H1 (cell line): ENCODE measurements around the gene CP. TPM values are rescaled to one million over a fixed set of nuclear protein-coding genes. Genes with fewer than 3 reads are reported as not detected.

Source experiments
- CTCF ChIA-PET: fragments of 300-600 bp; sonication (Branson Sonifier 250); formaldehyde crosslinking; loops from one replicate; lab custom pipeline; 2021; ENCODE audit not compliant: partially characterized antibody; lab: Charles Lee
- POLR2A ChIA-PET: fragments of 300-600 bp; sonication (Branson Sonifier 250); formaldehyde crosslinking; loops from one replicate; lab custom pipeline; 2021; ENCODE audit warnings: inconsistent platforms; ENCODE audit not compliant: partially characterized antibody; lab: Charles Lee
- DNase-seq, 2 experiments: peaks; one replicate each; pipeline versions ENCODE4 v3.0.0 to v3.0.0-alpha.2; 2010 to 2022; ENCODE audit warnings: low spot score in 2 of 2, low read depth in 1 of 2, mixed read lengths in 1 of 2
- FAIRE-seq: peaks from 2 replicates; lab custom pipeline; 2011; peaks lifted over from hg19 to GRCh38; lab: Jason Lieb, UNC
- H2AFZ ChIP-seq: 2 replicates; pipeline ENCODE4 v1.8.1; 2012; ENCODE audit warnings: low read length, inconsistent platforms
- H2AK5ac ChIP-seq: 2 replicates; pipeline ENCODE4 v1.6.1; 2013; ENCODE audit warnings: low read depth, low read length
- H2BK120ac ChIP-seq: replicated peaks from 2 replicates; pipeline ENCODE3; 2013; ENCODE audit warnings: low read depth, low read length, inconsistent platforms
- H2BK12ac ChIP-seq: 2 replicates; pipeline ENCODE4 v1.6.1; 2013; ENCODE audit warnings: low read depth, low read length
- H2BK15ac ChIP-seq: 2 replicates; pipeline ENCODE4 v1.6.1; 2013; ENCODE audit warnings: low read length
- H2BK20ac ChIP-seq: 2 replicates; pipeline ENCODE4 v1.6.1; 2013; ENCODE audit warnings: low read length
- H2BK5ac ChIP-seq: 2 replicates; pipeline ENCODE4 v1.6.1; 2013; ENCODE audit warnings: low read depth, low read length
- H3K14ac ChIP-seq: 2 replicates; pipeline ENCODE4 v1.6.1; 2013; ENCODE audit warnings: inconsistent platforms; ENCODE audit not compliant: insufficient read length
- H3K18ac ChIP-seq: 2 replicates; pipeline ENCODE4 v1.6.1; 2013; ENCODE audit warnings: low read length; ENCODE audit errors: extremely low read depth
- H3K23ac ChIP-seq: 2 replicates; pipeline ENCODE4 v1.6.1; 2013; ENCODE audit warnings: inconsistent platforms; ENCODE audit not compliant: insufficient read length
- H3K23me2 ChIP-seq: 2 replicates; pipeline ENCODE4 v1.6.1; 2013; ENCODE audit warnings: low read depth, low read length
- H3K27ac ChIP-seq: 2 replicates; pipeline ENCODE4 v1.6.1; 2011; ENCODE audit warnings: low read depth, low read length, inconsistent platforms
- H3K27me3 ChIP-seq, 4 experiments: replicated peaks in 1 of 4; 1 replicate in 1 of 4; 2 replicates in 3 of 4; pipeline versions ENCODE4 v1.6.1 to v1.8.1; 2011 to 2013; ENCODE audit warnings: low read length in 3 of 4, mild to moderate bottlenecking in 3 of 4, inconsistent platforms in 2 of 4, mixed read lengths in 2 of 4, moderate library complexity in 1 of 4; ENCODE audit not compliant: control insufficient read depth in 3 of 4, insufficient read depth in 3 of 4; ENCODE audit errors: extremely low read depth in 1 of 4
- H3K36me3 ChIP-seq, 4 experiments: 2 replicates each; pipeline versions ENCODE4 v1.6.1 to v1.8.1; 2011 to 2013; ENCODE audit warnings: mild to moderate bottlenecking in 4 of 4, low read length in 3 of 4, moderate library complexity in 2 of 4, control low read depth in 1 of 4, inconsistent platforms in 1 of 4; ENCODE audit not compliant: insufficient read depth in 4 of 4, control insufficient read depth in 2 of 4
- H3K4ac ChIP-seq: replicated peaks from 2 replicates; pipeline ENCODE3; 2013; ENCODE audit warnings: low read length, low read depth, mixed read lengths, inconsistent platforms; ENCODE audit not compliant: insufficient read length
- H3K4me1 ChIP-seq, 4 experiments: replicated peaks in 1 of 4; 1 replicate in 1 of 4; 2 replicates in 3 of 4; pipeline versions ENCODE4 v1.6.1 to v1.8.1; 2011 to 2013; ENCODE audit warnings: low read length in 3 of 4, inconsistent platforms in 2 of 4, mixed read lengths in 1 of 4; ENCODE audit not compliant: insufficient read depth in 4 of 4, control insufficient read depth in 3 of 4
- H3K4me2 ChIP-seq, 2 experiments: 2 replicates each; pipeline versions ENCODE4 v1.6.1 to v1.8.1; 2011 to 2013; ENCODE audit warnings: low read depth in 2 of 2, low read length in 2 of 2, control low read depth in 1 of 2, inconsistent platforms in 1 of 2, mild to moderate bottlenecking in 1 of 2; ENCODE audit not compliant: insufficient read depth in 1 of 2
- H3K4me3 ChIP-seq, 4 experiments: fragments of 200-600, 300-600 bp in 1 of 4; sonication (generic), shearing (Covaris generic), sonication (Bioruptor Twin) in 1 of 4; 2 replicates each; pipeline versions ENCODE4 v1.5.1 to v1.8.1; 2011 to 2016; ENCODE audit warnings: low read length in 4 of 4, low read depth in 3 of 4, control low read depth in 2 of 4, inconsistent platforms in 2 of 4, mild to moderate bottlenecking in 2 of 4, mixed read lengths in 1 of 4, moderate library complexity in 1 of 4; ENCODE audit not compliant: insufficient read depth in 2 of 4; ENCODE audit errors: extremely low read depth in 1 of 4
- H3K56ac ChIP-seq: replicated peaks from 2 replicates; pipeline ENCODE3; 2013; ENCODE audit warnings: low read depth, mild to moderate bottlenecking, mixed read lengths, low read length, inconsistent platforms; ENCODE audit not compliant: insufficient read length
- H3K79me1 ChIP-seq: 2 replicates; pipeline ENCODE4 v1.6.1; 2013; ENCODE audit warnings: low read depth, low read length, control low read depth
- H3K79me2 ChIP-seq, 2 experiments: 2 replicates each; pipeline versions ENCODE4 v1.6.1 to v1.8.1; 2012 to 2013; ENCODE audit warnings: low read length in 2 of 2, mild to moderate bottlenecking in 2 of 2, inconsistent platforms in 1 of 2; ENCODE audit not compliant: insufficient read depth in 2 of 2, control insufficient read depth in 1 of 2
- H3K9ac ChIP-seq, 4 experiments: replicated peaks in 1 of 4; 1 replicate in 1 of 4; 2 replicates in 3 of 4; pipeline versions ENCODE4 v1.6.1 to v1.8.1; 2011 to 2013; ENCODE audit warnings: low read depth in 3 of 4, low read length in 3 of 4, control low read depth in 2 of 4, mild to moderate bottlenecking in 2 of 4, moderate library complexity in 2 of 4, inconsistent platforms in 1 of 4; ENCODE audit errors: extremely low read depth in 1 of 4
- H3K9me3 ChIP-seq, 2 experiments: 2 replicates each; pipeline versions ENCODE4 v1.6.1 to v1.8.1; 2012 to 2013; ENCODE audit warnings: mild to moderate bottlenecking in 2 of 2, moderate library complexity in 2 of 2, control low read depth in 1 of 2, inconsistent platforms in 1 of 2, low read depth in 1 of 2, low read length in 1 of 2, mixed read lengths in 1 of 2; ENCODE audit not compliant: insufficient read depth in 2 of 2
- H4K20me1 ChIP-seq, 2 experiments: replicated peaks in 1 of 2; 2 replicates each; pipeline versions ENCODE3 to v1.8.1; 2011 to 2013; ENCODE audit warnings: inconsistent platforms in 2 of 2, low read length in 2 of 2, mild to moderate bottlenecking in 1 of 2; ENCODE audit not compliant: insufficient read depth in 2 of 2, control insufficient read depth in 1 of 2
- H4K5ac ChIP-seq: 2 replicates; pipeline ENCODE4 v1.6.1; 2013; ENCODE audit warnings: low read length, low read depth, mixed read lengths, inconsistent platforms; ENCODE audit not compliant: insufficient read length
- H4K8ac ChIP-seq: 2 replicates; pipeline ENCODE4 v1.8.0; 2013; ENCODE audit warnings: mild to moderate bottlenecking, moderate library complexity, low read length, inconsistent platforms; ENCODE audit not compliant: insufficient read depth; ENCODE audit errors: extremely low read depth
- H4K91ac ChIP-seq: replicated peaks from 2 replicates; pipeline ENCODE3; 2013; ENCODE audit warnings: low read length, mixed read lengths, inconsistent platforms; ENCODE audit not compliant: insufficient read length
- BRCA1 ChIP-seq: IDR thresholded peaks from 2 replicates; pipeline ENCODE4 v1.6.1; 2012; ENCODE audit warnings: low read depth, low read length, improper control_type of control experiment
- CEBPB ChIP-seq: IDR thresholded peaks from 2 replicates; pipeline ENCODE4 v1.6.1; 2012; ENCODE audit warnings: low read depth, low read length
- CHD2 ChIP-seq: IDR thresholded peaks from 2 replicates; pipeline ENCODE4 v1.6.1; 2012; ENCODE audit warnings: low read length, improper control_type of control experiment
- KDM1A ChIP-seq: fragments of 200-600, 300-600 bp; sonication (generic); IDR thresholded peaks from 2 replicates; pipeline ENCODE4 v1.7.1; 2016; ENCODE audit warnings: mild to moderate bottlenecking, low read length, borderline replicate concordance
- KDM5A ChIP-seq: fragments of 200-600 bp; IDR thresholded peaks from 2 replicates; pipeline ENCODE4 v1.7.1; 2012; ENCODE audit warnings: mild to moderate bottlenecking, low read length, inconsistent platforms, mixed read lengths
- MAFK ChIP-seq: IDR thresholded peaks from 2 replicates; pipeline ENCODE4 v1.6.1; 2012; ENCODE audit warnings: low read depth, mild to moderate bottlenecking, improper control_type of control experiment, low read length
- POU5F1 ChIP-seq: IDR thresholded peaks from 2 replicates; pipeline ENCODE4 v1.6.1; 2011; ENCODE audit warnings: low read depth, mild to moderate bottlenecking, low read length, moderate library complexity
- RXRA ChIP-seq: IDR thresholded peaks from 2 replicates; pipeline ENCODE4 v1.6.1; 2011; ENCODE audit warnings: low read depth, mild to moderate bottlenecking, low read length, moderate library complexity; ENCODE audit not compliant: insufficient read depth
- SIRT6 ChIP-seq: IDR thresholded peaks from one replicate; pipeline ENCODE4 v1.7.1; 2012; ENCODE audit warnings: low read length, inconsistent platforms
- TAF7 ChIP-seq: optimal IDR thresholded peaks from 2 replicates; pipeline ENCODE3; 2011; ENCODE audit warnings: low read depth, mild to moderate bottlenecking, inconsistent platforms, low read length, moderate library complexity, borderline replicate concordance
- TEAD4 ChIP-seq: IDR thresholded peaks from 2 replicates; pipeline ENCODE4 v1.6.1; 2012; ENCODE audit warnings: low read depth, low read length, inconsistent platforms, mixed read lengths
- ZNF274 ChIP-seq: IDR thresholded peaks from 2 replicates; pipeline ENCODE4 v1.7.0; 2012; ENCODE audit warnings: low read length, borderline replicate concordance; ENCODE audit errors: extremely low read depth
- WGBS, 2 experiments: shearing (Covaris generic) in 1 of 2; methylation state at CpG; one replicate each; pipeline versions ENCODE4 v1.1.6 to v1.1.7; 2013 to 2015; ENCODE audit warnings: low lambda C conversion rate in 2 of 2, mixed read lengths in 2 of 2, inconsistent platforms in 1 of 2, low coverage in 1 of 2, missing lambda C conversion rate in 1 of 2; ENCODE audit not compliant: insufficient replicate concordance in 2 of 2, insufficient coverage in 1 of 2, insufficient read length in 1 of 2; ENCODE audit errors: extremely low coverage in 1 of 2, missing lambda C conversion rate in 1 of 2; 5-methylcytosine and 5-hydroxymethylcytosine counted together
- polyA plus RNA-seq, 7 experiments: library from polyadenylated mRNA; depleted of rRNA in 3 of 7; stranded (reverse) in 5 of 7; unstranded in 2 of 7; fragments of >200 nt in 5 of 7; fragments of 200-250 nt in 2 of 7; gene quantifications; 1 replicate in 5 of 7; 2 replicates in 1 of 7; 4 replicates in 1 of 7; pipeline versions ENCODE4 v1.2.1 to v1.2.3, GENCODE V29; 2011 to 2013; ENCODE audit warnings: missing spikeins in 2 of 7, mixed read lengths in 2 of 7
- total RNA-seq: library from RNA; stranded (reverse); fragmentation: NEBNext Ultra II Directional; extraction: Animal tissue kit (Norgen Biotek cat#: 25700); gene quantifications from 2 replicates; pipeline ENCODE4 v1.2.1, GENCODE V29; 2021

CP gene
- total and polyA plus RNA-seq, 2 of the 8 experiments (the other 6 are each of a cell fraction or from before 2014, with no cell fraction given): 0.32 to 2.6 TPM

DNA sequence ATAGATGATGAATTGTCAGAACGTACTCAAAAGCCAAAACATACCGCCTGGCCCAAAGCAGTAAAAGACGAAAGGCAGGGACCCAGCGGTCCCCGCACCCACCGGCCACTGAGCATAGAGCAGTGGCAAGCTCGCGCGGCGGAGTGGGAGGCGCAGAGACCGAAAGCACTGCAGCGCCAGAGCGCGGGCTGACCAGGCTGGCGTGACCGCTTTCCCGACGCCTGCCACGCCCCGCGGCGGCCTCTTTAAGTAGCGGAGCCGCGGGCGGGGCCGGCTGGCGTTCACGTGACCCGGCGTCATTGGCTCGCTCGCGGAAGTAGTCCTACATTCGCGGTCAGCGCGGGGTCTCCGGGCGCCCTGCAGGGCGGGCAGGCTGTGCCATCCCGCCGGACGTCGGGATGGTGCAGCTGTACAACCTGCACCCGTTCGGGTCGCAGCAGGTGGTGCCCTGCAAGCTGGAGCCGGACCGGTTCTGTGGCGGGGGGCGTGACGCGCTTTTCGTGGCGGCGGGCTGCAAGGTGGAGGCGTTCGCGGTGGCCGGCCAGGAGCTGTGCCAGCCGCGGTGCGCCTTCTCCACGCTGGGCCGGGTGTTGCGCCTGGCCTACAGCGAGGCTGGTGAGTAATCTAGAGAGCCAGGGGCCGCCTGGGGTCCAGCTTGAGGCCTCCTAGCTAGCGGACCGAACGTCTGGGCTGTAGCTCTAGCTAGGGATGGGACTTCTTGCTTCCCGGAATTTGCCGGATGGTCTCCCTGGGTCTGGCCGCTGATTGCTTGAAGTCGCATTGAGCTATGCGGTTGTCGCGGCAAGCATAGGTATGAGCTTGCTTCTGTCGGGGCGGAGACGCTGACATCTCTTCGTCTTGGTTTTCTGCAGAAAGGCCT, 92.1 kb downstream of the CP start, which contains the start of gene HPS3:
Gene HPS3 (plus strand): TSS at position 313 of the 880 bp plus-strand sequence. CDS start 86 bp downstream, at position 399.
- H3K79me1 ChIP-seq: no peaks in the 10 kb centered on the region; the same call in 1 of the 2 replicates
- POLR2A ChIA-PET: interaction anchor here (0.7 to 1.8 kb wide), 9 partner anchors 9 to 615 kb away, joined by 3 to 6 read pairs (median 3); no protein-coding TSS in a partner anchor
- H3K23ac ChIP-seq: no peak within 1 kb of the TSS
- no peaks in the 10 kb centered on the region; a peak in 1 of 7 replicates for H3K27me3 ChIP-seq
- FAIRE-seq (no peak), DNase-seq (peak; percentile 31 to 87)
- H2AK5ac ChIP-seq: no peak within 1 kb of the TSS
- H3K4me1 ChIP-seq: peaks cover 3 to 11% (median 7%) of the 10 kb centered on the region in 4 experiments
- peak within 1 kb of the TSS; percentile 77 to 94 (median 81) for H3K4me3 ChIP-seq
- no peak within 1 kb of the TSS for H2BK20ac ChIP-seq
- peak within 1 kb of the TSS; percentile 45; the same call in 1 of the 2 replicates for H2BK5ac ChIP-seq
- peak within 1 kb of the TSS; percentile 64 for H2AFZ ChIP-seq
- H3K18ac ChIP-seq: peak within 1 kb of the TSS; percentile 80
- H3K14ac ChIP-seq: no peak within 1 kb of the TSS
- WGBS, 2 experiments: 4% methylated on average over 79 of the region's 84 CpGs; no CpG with 5 or more reads in 1 of the 2 experiments
- H3K23me2 ChIP-seq: peaks cover 3% of the 10 kb centered on the region; the same call in 1 of the 2 replicates
- peaks cover 0 to 46% of the 10 kb centered on the region in 2 experiments; a peak in 2 of 4 replicates for H3K79me2 ChIP-seq
- peak within 1 kb of the TSS; percentile 88 for H4K91ac ChIP-seq
- H2BK120ac ChIP-seq: no peak within 1 kb of the TSS
- no peaks in the 10 kb centered on the region for H3K9me3 ChIP-seq
- CTCF ChIA-PET: interaction anchor here (0.7 to 2.5 kb wide), 13 partner anchors 10 to 358 kb away, joined by 3 to 21 read pairs (median 4); no protein-coding TSS in a partner anchor
- no peak within 1 kb of the TSS for H2BK15ac ChIP-seq
- H3K56ac ChIP-seq: peak within 1 kb of the TSS; percentile 26
- peak within 1 kb of the TSS; percentile 62; the same call in 1 of the 2 replicates for H3K27ac ChIP-seq
- H3K4me2 ChIP-seq: peak within 1 kb of the TSS; percentile 72 to 92
- peak within 1 kb of the TSS; percentile 87 for H4K5ac ChIP-seq
- H2BK12ac ChIP-seq: no peak within 1 kb of the TSS
- peak within 1 kb of the TSS; percentile 28 for H4K8ac ChIP-seq
- H3K36me3 ChIP-seq: no peaks in the 10 kb centered on the region; a peak in 1 of 8 replicates
- peak within 1 kb of the TSS; percentile 62 to 78 (median 68) for H3K9ac ChIP-seq
- no peaks in the 10 kb centered on the region for H4K20me1 ChIP-seq
- no peak within 1 kb of the TSS for H3K4ac ChIP-seq
- TF ChIP-seq ZNF274: no peak
- TF ChIP-seq KDM1A: no peak
- 0 out of 2 replicates have a peak, but pooled peaks have one; percentile 35 for TF ChIP-seq TEAD4
- no peak for TF ChIP-seq BRCA1
- TF ChIP-seq CHD2: no peak
- no peak for TF ChIP-seq CEBPB
- TF ChIP-seq TAF7: peak; percentile 39
- no peak for TF ChIP-seq POU5F1
- TF ChIP-seq RXRA: no peak
- no peak for TF ChIP-seq MAFK
- no peak for TF ChIP-seq SIRT6
- TF ChIP-seq KDM5A: no peak
